Measurements from ENCODE around the gene RTL3.

The RTL3 gene

DNA sequence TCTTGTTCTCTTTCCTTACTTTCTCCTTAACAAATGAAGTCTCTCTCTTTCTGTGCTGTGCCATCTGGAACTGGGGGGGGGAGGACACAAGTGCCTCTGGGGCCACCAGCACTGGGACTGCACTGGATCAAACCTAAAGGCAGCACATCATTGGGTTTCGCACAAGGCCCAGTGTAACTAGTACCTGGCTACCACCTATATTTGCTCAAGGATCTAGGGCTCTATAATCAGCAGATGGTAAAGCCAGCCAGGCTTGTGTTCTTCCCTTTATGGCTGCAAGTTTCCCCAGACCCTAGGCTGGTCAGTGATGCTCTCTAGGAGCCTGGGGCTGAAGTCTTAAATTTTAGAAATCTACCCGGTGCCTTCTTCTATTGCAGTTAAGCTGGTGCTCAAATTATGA is 40.1 kb downstream of the RTL3 start:
- DNase-seq = no peak

DNA sequence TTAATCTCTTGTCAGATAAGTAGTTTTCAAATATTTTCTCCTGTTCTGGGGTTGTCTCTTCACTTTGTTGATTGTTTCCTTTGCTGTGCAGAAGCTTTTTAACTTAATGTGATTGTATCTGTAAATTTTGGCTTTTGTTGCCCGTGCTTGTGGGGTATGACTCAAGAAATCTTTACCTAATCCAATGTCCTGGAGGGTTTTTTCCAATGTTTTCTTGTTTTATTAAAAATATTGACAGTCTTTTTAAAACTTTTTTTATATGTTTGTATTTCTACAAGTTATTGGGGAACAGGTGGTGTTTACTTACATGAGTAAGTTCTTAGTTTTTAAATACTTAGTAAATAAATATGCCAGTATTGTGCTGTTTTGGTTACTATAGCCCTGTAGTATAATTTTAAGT is 44.9 kb downstream of the RTL3 start:
- no peak for DNase-seq
